ENCODE measurements around the gene NEK10.
"Not testable (repeated sequence)": the region's sequence is repeated elsewhere in the genome, so short reads cannot be mapped to it uniquely, and the experiment has no call there.

The NEK10 gene

DNA sequence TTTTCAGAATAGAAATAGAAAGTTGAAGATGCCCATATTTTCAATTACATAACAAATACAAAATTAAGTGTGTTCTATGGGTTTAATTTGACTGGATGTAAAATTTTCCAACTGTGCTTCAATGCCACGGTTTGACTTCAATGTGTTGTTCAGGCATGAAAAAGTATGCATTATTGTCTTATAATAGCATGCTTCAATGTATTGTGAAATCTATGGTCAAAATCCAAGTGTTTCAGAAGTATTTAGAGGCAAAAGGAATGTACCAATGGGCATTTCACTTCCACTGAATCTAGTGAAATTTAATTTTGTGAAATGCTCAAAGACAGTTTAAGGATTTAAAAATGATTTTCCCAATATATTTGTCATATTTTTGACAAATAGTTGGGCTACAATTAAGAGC lies 16.0 kb downstream of the NEK10 start:
- no peak for DNase-seq

- DNase-seq = no peak
Observed at GRCh38 chr3:27352047-27352446, 17.1 kb downstream of the NEK10 start.

- no peak for DNase-seq
Observed at GRCh38 chr3:27349832-27350231, 19.4 kb downstream of the NEK10 start.

GRCh38 chr3:27345959-27346865 lies 23.0 kb downstream of the NEK10 start:
- DNase-seq = no peak

DNA sequence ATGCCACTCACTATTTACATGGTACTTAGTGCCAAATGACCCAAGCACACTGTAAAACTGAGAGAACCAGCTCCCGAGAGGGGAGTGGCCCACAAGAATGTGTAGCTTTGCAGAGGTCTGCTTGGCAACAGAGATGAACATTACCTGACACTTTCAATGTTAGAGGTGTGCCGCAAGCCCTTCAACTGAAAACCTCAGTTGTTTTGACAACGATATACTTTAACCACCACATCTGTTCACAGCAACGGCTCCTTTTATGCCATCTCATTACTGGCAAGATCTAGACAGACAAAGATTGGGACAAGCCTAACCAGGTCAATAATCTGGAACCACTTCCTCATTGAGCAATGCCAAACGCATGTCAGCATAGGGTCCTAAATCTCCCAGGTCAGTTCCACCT lies 23.7 kb downstream of the NEK10 start:
- peak; percentile 74 for DNase-seq

DNA sequence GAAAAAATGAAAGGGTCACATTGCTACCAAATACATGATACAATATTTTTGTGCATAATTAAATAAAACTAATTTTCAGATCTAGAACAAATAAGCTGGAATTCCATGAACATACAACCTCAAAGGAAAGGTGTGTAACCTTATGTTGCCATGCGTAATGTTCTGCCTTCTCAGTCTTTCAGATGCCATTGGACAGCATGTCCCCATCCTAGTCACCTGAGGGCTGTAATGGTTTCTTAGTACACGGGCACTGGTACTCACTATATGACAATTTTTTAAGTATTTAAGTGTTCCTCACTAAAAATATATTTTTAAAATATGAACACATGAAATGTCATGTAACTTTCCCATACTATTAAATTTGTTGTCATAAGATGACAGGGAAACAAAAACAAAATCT lies 24.1 kb downstream of the NEK10 start:
- no peak for DNase-seq

GRCh38 chr3:27344192-27344591 lies 25.0 kb downstream of the NEK10 start:
- DNase-seq = no peak

DNA sequence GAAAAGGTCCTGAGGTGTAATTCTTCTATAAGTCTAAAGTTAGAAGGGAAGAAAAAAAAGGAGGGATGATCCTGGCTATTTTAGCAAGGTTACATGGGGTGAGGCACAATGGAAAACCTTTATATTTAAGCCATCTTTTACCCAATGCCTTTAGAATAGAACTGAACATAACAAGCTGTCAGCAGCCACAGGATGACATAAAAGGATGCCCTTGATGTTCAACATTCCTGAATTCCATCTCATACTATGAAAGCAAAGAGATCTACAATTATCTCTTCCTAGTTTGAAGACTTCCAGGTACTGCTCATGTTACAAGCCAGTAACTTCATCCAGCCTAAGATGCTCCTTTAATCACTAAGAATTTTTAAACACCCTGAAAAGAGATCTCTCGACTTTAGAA lies 26.9 kb downstream of the NEK10 start:
- DNase-seq = no peak

- no peak for DNase-seq
Observed at GRCh38 chr3:27340534-27340933, 28.6 kb downstream of the NEK10 start.

DNA sequence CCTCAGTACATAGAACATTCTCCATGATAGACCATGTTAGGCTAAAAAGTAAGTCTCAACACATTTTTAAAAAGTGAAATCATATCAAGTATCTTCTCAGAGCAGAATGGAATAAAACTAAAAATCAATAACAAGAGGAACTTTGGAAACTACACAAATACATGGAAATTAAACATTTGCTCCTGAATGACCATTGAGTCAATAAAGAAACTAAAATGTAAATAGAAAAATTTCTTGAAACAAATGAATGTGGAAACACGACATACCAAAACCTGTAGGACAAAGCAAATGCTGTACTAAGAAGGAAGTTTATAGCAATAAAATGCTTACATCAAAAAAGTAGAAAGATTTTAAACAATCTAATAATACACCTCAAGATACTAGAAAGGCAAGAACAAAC lies 33.6 kb downstream of the NEK10 start:
- DNase-seq = no peak

GRCh38 chr3:27333843-27334242 lies 35.3 kb downstream of the NEK10 start:
- no peak for DNase-seq

- not testable (repeated sequence) for DNase-seq
Observed at GRCh38 chr3:27328982-27329762, 40.0 kb downstream of the NEK10 start.

GRCh38 chr3:27326629-27327545 lies 42.3 kb downstream of the NEK10 start:
- no peak for DNase-seq

GRCh38 chr3:27326202-27326601 lies 43.0 kb downstream of the NEK10 start:
- DNase-seq = no peak

- DNase-seq = no peak
Observed at GRCh38 chr3:27325419-27325818, 43.8 kb downstream of the NEK10 start.

DNA sequence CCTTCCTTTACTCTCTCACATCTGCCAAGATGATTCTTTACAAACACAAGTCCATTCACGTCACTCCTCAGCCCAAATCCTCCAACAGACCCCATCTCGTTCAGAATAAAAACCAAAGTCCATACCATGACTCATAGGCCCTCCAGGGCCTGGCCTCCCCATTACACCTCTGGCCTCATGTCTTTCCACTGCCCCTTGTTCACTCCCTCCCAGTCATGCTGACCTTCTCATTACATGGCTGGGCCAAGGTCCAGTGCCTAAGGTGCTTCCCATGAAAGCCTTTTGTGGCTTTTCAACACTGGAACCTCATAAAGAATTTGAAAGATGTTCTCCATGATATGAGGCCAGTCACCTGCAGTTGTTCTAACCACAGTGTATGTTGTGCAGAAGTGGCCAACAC lies 44.5 kb downstream of the NEK10 start:
- DNase-seq = no peak

GRCh38 chr3:27323087-27323570 lies 46.1 kb downstream of the NEK10 start:
- no peak for DNase-seq

GRCh38 chr3:27322634-27323033 lies 46.5 kb downstream of the NEK10 start:
- DNase-seq = no peak

GRCh38 chr3:27319847-27320526 lies 49.2 kb downstream of the NEK10 start:
- no peak for DNase-seq

DNA sequence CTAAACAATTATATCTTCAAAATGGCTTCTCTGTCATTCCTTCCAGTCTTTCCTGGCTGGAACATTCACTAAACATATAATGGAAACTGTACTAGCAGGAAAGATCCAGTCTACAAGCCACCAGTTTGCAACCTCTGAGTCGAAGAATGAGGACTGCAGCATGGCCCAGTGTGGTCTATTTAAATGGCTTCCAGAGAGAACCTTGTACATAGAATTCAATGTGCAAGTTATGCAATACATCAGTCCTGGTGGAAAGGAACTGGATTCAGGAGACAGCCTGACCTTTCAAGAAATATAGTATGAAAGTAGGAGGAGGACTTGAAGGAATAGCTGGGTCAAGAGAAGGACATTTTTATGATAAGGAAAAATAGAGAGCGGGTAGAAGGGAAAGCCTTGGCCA lies 49.9 kb downstream of the NEK10 start:
- no peak for DNase-seq

- DNase-seq = no peak
Observed at GRCh38 chr3:27317096-27317495, 52.1 kb downstream of the NEK10 start.

- DNase-seq = no peak
Observed at GRCh38 chr3:27315003-27315402, 54.2 kb downstream of the NEK10 start.
